Cardiac fibroblast (primary cell): ENCODE results near the gene SLC35E2B.

ENCODE experiments used
- DNase-seq, 2 donors: peaks; one replicate each; pipeline versions ENCODE4 v3.0.0 to v3.0.0-alpha.2; 2010; ENCODE audit warnings: low read depth in 2 of 2
- H3K4me3 ChIP-seq, 2 donors: replicated peaks in 1 of 2; 1 replicate in 1 of 2; 2 replicates in 1 of 2; pipeline ENCODE4 v1.5.1; 2011; ENCODE audit warnings: low read depth in 2 of 2, low read length in 2 of 2, mild to moderate bottlenecking in 2 of 2, moderate library complexity in 1 of 2
- TF ChIP-seq, protein P1 (sequence below): IDR thresholded peaks from one replicate; pipeline ENCODE4 v1.5.1; 2011; ENCODE audit warnings: low read depth, mild to moderate bottlenecking, low read length, inconsistent platforms

SLC35E2B gene

DNA sequence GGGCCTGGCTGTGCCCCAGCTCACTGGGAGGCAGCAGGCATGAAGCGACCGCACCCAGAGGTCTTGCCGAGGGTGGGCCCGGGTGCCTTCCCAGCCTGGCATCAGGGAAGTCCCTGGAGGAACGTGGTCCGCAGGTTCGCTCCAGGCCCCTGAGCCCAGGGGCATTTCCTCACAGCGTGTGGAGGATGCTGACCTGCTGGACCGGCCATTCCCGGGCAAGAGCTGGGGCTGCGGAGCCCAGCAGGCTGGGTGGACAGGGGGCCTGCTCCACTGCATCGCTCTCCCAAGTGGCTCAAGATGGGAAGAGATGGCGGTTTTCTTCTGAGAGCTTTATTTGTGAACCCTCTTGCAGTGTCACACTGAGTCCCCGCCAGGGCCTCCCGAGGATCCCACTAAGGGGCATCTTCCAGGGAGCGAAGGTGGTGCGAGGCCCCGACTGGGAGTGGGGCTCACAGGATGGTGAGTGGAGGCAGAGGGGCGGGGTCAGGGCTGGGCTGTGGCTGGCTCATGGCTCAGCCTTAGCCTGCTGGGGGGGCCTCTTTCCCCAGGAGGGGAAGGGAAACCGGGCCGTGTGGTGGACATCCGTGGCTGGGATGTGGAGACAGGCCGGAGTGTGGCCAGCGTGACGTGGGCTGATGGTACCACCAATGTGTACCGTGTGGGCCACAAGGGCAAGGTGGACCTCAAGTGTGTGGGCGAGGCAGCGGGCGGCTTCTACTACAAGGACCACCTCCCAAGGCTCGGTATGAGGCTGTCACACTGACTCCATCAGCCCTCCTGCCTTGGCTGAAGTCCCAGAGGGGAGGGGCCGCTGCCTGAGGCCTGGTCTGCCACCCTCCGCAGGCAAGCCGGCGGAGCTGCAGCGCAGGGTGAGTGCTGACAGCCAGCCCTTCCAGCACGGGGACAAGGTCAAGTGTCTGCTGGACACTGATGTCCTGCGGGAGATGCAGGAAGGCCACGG lies 67.9 kb downstream of the SLC35E2B start:
- DNase-seq: peak in 1 of 2 donors; percentile 36
- no peak overlapping the region for H3K4me3 ChIP-seq
- TF ChIP-seq, protein P1, sequence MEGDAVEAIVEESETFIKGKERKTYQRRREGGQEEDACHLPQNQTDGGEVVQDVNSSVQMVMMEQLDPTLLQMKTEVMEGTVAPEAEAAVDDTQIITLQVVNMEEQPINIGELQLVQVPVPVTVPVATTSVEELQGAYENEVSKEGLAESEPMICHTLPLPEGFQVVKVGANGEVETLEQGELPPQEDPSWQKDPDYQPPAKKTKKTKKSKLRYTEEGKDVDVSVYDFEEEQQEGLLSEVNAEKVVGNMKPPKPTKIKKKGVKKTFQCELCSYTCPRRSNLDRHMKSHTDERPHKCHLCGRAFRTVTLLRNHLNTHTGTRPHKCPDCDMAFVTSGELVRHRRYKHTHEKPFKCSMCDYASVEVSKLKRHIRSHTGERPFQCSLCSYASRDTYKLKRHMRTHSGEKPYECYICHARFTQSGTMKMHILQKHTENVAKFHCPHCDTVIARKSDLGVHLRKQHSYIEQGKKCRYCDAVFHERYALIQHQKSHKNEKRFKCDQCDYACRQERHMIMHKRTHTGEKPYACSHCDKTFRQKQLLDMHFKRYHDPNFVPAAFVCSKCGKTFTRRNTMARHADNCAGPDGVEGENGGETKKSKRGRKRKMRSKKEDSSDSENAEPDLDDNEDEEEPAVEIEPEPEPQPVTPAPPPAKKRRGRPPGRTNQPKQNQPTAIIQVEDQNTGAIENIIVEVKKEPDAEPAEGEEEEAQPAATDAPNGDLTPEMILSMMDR: no peak

DNA sequence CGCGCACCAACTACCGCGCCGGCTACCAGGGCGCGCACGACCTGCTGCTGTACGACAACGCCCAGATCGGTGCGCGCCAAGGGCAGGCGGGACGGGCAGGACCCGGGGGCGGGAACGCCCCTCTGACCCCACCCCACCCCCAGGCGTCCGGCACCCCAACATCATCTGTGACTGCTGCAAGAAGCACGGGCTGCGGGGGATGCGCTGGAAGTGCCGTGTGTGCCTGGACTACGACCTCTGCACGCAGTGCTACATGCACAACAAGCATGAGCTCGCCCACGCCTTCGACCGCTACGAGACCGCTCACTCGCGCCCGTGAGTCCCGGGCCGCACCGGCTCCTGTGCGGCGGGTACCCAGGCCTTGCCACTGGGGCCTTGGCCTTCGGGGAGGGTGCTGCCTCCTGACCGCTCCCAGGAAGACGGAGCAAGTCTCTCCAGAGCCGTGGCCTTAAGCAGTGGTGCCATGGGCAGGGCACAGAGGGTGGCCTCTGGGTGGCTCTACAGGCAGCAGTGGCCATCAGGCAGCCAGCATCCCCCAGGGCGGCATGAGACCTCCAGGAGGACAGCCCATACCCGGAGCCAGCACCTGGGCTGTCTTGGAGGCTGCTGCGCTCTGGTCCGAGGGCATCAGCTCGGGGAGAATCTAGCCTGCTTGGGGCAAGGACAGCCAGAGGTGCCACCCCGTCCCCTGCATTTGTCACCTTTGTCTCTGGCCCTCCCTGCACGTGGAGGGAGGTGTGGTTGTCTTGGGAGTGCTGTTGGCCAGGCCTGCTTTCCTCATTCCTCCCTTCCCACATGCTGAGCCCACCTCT lies 68.8 kb downstream of the SLC35E2B start:
- DNase-seq: no peak
- H3K4me3 ChIP-seq: no peak overlapping the region
- TF ChIP-seq, protein P1: no peak

DNA sequence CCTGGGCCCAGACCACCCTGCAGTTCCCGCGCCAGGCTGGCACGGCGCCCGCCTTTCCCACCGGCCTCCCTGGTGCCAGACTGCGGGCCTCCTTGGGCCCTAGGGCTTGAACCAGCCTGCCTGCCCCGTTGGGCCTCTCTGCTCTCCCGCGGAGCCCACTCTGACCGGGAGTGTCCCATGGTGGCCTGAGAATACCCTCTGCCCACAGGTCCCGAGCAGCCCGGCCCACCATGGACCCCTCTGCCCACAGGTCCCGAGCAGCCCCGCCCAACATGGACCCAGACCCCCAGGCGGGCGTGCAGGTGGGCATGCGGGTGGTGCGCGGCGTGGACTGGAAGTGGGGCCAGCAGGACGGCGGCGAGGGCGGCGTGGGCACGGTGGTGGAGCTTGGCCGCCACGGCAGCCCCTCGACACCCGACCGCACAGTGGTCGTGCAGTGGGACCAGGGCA lies 69.4 kb downstream of the SLC35E2B start:
- no peak for DNase-seq
- TF ChIP-seq, protein P1: no peak
- H3K4me3 ChIP-seq: no peak overlapping the region

DNA sequence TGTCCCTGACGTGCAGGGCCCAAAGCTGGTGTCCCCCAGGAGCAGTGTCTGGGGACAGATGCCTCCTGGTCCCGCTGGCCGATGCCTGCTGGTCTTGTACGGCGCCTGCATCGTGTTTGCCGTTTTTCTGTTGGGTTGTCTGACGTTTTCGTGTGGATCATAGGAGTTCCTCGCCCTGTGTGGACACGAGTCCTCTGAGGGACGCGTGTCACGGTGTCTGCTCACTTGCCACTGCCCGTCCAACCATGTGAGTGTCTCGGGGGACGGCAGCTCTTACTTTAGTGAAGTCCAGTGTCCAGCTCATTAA lies 69.9 kb downstream of the SLC35E2B start:
- no peak overlapping the region for H3K4me3 ChIP-seq
- no peak for DNase-seq
- TF ChIP-seq, protein P1: no peak

DNA sequence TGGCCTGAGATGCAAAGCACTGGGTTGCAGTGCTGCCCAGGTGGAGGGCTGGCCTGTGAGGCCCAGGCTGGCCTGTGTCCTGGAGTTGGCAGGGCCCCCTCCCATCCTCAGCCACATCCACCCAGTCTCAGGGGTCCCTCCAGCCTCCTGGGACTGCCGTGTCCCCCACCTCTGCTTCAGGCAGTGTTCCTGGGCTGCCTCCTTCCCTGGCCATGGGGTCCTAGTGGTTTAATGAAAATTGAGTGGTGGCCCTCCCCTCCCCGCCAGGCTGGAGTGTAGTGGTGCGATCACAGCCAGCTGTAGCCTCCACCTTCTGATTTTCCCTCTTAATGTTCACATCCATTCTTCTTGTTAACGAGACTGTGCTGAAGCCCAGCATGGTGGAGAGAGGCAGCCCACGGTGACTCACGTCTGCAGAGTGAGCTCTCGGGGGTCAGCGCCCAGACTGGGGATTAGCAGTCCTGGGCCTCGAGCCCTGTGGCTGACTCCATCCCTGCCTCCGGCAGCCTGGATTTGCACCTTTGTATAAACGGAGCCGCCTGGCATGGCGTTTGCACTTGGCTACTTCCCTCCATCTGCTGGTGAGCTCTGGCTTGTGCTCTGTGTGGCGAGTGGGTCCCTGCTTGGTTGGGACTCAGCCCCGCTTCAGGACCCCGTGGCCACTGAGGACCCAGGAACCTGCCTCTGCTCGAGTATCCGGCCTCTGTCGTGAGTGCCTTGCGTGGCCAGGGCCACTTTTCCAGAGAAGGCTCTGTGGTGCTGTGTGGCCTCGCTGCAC lies 70.4 kb downstream of the SLC35E2B start:
- TF ChIP-seq, protein P1: no peak
- H3K4me3 ChIP-seq: no peak overlapping the region
- no peak for DNase-seq
